ENCODE results near the gene AGTPBP1. TPM values are rescaled to one million over a fixed set of nuclear protein-coding genes. Genes with fewer than 3 reads are reported as not detected.

AGTPBP1 gene
- total RNA-seq, 1 donor from 2014 or later, result 47.0 TPM

- no peaks in the 10 kb centered on the region for H3K27me3 ChIP-seq (ENCODE audit: low read depth)
- ATAC-seq (no peak), DNase-seq (no peak)
- H3K4me1 ChIP-seq, result no peaks in the 10 kb centered on the region
- no peaks in the 10 kb centered on the region for H3K36me3 ChIP-seq
- H3K9me3 ChIP-seq, result no peaks in the 10 kb centered on the region
- no peak overlapping the region for H3K4me3 ChIP-seq
- intact Hi-C loops (cut with DNase I), result no loop called here
- no peak overlapping the region for H3K27ac ChIP-seq
- TF ChIP-seq, protein P1, sequence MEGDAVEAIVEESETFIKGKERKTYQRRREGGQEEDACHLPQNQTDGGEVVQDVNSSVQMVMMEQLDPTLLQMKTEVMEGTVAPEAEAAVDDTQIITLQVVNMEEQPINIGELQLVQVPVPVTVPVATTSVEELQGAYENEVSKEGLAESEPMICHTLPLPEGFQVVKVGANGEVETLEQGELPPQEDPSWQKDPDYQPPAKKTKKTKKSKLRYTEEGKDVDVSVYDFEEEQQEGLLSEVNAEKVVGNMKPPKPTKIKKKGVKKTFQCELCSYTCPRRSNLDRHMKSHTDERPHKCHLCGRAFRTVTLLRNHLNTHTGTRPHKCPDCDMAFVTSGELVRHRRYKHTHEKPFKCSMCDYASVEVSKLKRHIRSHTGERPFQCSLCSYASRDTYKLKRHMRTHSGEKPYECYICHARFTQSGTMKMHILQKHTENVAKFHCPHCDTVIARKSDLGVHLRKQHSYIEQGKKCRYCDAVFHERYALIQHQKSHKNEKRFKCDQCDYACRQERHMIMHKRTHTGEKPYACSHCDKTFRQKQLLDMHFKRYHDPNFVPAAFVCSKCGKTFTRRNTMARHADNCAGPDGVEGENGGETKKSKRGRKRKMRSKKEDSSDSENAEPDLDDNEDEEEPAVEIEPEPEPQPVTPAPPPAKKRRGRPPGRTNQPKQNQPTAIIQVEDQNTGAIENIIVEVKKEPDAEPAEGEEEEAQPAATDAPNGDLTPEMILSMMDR (IDR thresholded peaks at IDR 0.05), result no peak
Observed at GRCh38 chr9:85510830-85511504, 230.8 kb downstream of the AGTPBP1 start.

GRCh38 chr9:85508616-85509015 is 233.1 kb downstream of the AGTPBP1 start:
- TF ChIP-seq, protein P1 (IDR thresholded peaks at IDR 0.05), result no peak
- H3K4me3 ChIP-seq, result no peak overlapping the region
- no peak for ATAC-seq

DNA sequence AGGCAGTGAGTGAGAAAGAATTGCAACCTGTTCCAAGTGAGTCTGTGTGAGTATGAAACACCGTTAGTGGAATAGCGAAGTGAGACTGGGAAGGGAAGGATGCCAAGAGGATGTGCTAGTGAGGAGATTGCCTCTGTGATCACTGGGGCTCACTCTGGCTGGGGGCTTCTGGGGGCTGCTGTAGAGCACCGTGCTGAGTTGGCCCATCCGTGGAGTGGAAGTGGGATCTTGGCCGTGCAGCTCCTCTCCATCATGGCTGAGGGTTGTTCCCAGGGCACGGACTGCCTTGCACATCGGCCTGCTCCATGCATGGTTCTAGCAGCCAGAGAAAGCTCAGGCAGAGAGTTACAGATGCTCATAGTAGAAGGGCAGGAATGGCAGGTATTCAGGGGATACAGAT is 236.1 kb downstream of the AGTPBP1 start:
- no peak for ATAC-seq
- no peaks in the 10 kb centered on the region for H3K27me3 ChIP-seq (ENCODE audit: low read depth)
- H3K27ac ChIP-seq, result no peak overlapping the region
- no peaks in the 10 kb centered on the region for H3K36me3 ChIP-seq
- H3K4me3 ChIP-seq, result no peak overlapping the region
- no peaks in the 10 kb centered on the region for H3K4me1 ChIP-seq
- TF ChIP-seq, protein P1 (IDR thresholded peaks at IDR 0.05), result no peak
- no peaks in the 10 kb centered on the region for H3K9me3 ChIP-seq
- DNase-seq, result no peak
- intact Hi-C loops (cut with DNase I), result no loop called here

More at GRCh38 chr9:85508616-85509015, 233.1 kb downstream of the AGTPBP1 start:
- DNase-seq, result no peak
- intact Hi-C loops (cut with DNase I), result no loop called here
- Histone ChIP-seq H3K4me1 (no peaks in the 10 kb centered on the region), H3K27me3 (ENCODE audit: low read depth) (no peaks in the 10 kb centered on the region), H3K27ac (no peak overlapping the region), H3K9me3 (no peaks in the 10 kb centered on the region), H3K36me3 (no peaks in the 10 kb centered on the region)

DNA sequence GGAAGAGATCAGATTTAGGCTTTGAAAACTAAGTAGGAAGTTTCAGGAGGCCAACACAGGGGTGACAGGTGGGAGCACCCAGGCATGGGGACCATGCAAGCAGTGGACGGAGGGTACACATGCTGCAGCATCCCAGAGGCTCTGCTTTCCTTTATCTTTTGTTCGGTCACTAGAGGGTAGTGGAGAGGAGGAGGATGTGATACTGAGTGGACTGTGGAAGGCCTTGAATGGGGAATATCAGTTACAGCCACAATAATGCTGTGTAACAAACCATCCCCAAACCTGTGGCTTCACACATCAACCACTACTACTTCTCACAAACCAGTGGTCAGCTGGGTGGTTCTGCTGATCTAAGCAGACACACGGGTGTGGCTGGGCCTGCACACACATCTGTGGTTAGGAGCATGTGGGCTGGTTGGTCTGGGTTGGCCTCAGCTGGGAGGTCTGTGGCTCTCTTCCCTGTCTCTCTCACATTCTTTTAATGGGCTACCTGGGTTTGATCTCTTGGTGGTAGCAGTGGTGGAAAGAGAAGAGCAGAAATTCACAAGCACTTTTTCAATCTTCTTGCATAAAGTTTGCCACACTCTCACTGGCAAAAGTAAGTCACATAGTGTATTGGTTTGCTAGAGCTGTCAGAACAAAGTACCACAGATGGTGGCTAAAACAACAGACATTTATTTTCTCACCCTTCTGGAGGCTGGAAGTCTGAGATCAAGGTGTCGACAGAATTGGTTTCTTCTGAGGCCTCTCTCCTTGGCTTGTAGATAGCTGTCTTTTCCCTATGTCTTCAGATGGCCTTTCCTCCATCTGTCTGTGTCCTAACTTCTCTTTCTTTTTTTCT is 238.7 kb downstream of the AGTPBP1 start:
- ATAC-seq, result no peak

GRCh38 chr9:85501882-85502281 is 239.9 kb downstream of the AGTPBP1 start:
- TF ChIP-seq, protein P1 (IDR thresholded peaks at IDR 0.05), result no peak
- DNase-seq (no peak), ATAC-seq (no peak)
- Histone ChIP-seq H3K27me3 (ENCODE audit: low read depth) (no peaks in the 10 kb centered on the region), H3K4me3 (no peak overlapping the region), H3K27ac (no peak overlapping the region), H3K36me3 (no peaks in the 10 kb centered on the region), H3K4me1 (no peaks in the 10 kb centered on the region), H3K9me3 (peaks cover 8% of the 10 kb centered on the region)
- intact Hi-C loops (cut with DNase I), result no loop called here

More for the DNA sequence above, 238.7 kb downstream of the AGTPBP1 start:
- H3K27ac ChIP-seq, result no peak overlapping the region
- TF ChIP-seq, protein P1 (IDR thresholded peaks at IDR 0.05), result no peak
- H3K4me3 ChIP-seq, result no peak overlapping the region
- peaks cover 8% of the 10 kb centered on the region for H3K9me3 ChIP-seq
- no peaks in the 10 kb centered on the region for H3K36me3 ChIP-seq
- intact Hi-C loops (cut with DNase I), result no loop called here
- no peaks in the 10 kb centered on the region for H3K4me1 ChIP-seq
- DNase-seq, result no peak
- no peaks in the 10 kb centered on the region for H3K27me3 ChIP-seq (ENCODE audit: low read depth)

Data from lower lobe of right lung (tissue), 2 donors.